KMS-11 (cell line): ENCODE results near the gene DBT.
"Not testable (repeated sequence)": the region's sequence is repeated elsewhere in the genome, so short reads cannot be mapped to it uniquely, and the experiment has no call there.

Experiments used
- H2AFZ ChIP-seq: fragments of 200-600 bp; sonication (generic); 2 replicates; pipeline ENCODE4 v1.6.1; 2016; ENCODE audit warnings: antibody characterized with exemption, mixed run types, low read depth
- H3K27ac ChIP-seq: fragments of 200-600 bp; sonication (generic); 2 replicates; pipeline ENCODE4 v1.6.1; 2016; ENCODE audit warnings: mild to moderate bottlenecking, mixed run types
- H3K27me3 ChIP-seq: fragments of 200-600 bp; sonication (generic); 2 replicates; pipeline ENCODE4 v1.6.1; 2017; ENCODE audit warnings: mild to moderate bottlenecking, low read depth, mixed run types, moderate library complexity; ENCODE audit not compliant: insufficient read depth
- H3K36me3 ChIP-seq: fragments of 200-600 bp; sonication (generic); 2 replicates; pipeline ENCODE4 v1.6.1; 2017; ENCODE audit warnings: mild to moderate bottlenecking, mixed run types; ENCODE audit not compliant: insufficient read depth
- H3K4me1 ChIP-seq: fragments of 200-600 bp; sonication (generic); 2 replicates; pipeline ENCODE4 v1.6.1; 2016; ENCODE audit warnings: mild to moderate bottlenecking, low read depth, mixed run types; ENCODE audit not compliant: poor library complexity, severe bottlenecking
- H3K4me2 ChIP-seq: fragments of 200-600 bp; sonication (generic); 2 replicates; pipeline ENCODE4 v1.7.0; 2016; ENCODE audit warnings: mild to moderate bottlenecking, mixed run types
- H3K4me3 ChIP-seq: fragments of 200-600 bp; sonication (generic); IDR thresholded peaks from 2 replicates; pipeline ENCODE4 v1.6.1; 2017; ENCODE audit warnings: low read depth, low read length, mixed read lengths; ENCODE audit not compliant: insufficient read depth
- H3K79me2 ChIP-seq: fragments of 200-600 bp; sonication (generic); 2 replicates; pipeline ENCODE4 v1.6.1; 2016; ENCODE audit warnings: low read depth, mixed run types; ENCODE audit not compliant: insufficient read depth
- H3K9ac ChIP-seq: fragments of 200-600 bp; sonication (generic); 2 replicates; pipeline ENCODE4 v1.6.1; 2016; ENCODE audit warnings: mild to moderate bottlenecking, mixed run types
- H4K20me1 ChIP-seq: fragments of 200-600 bp; sonication (generic); 2 replicates; pipeline ENCODE4 v1.6.1; 2016; ENCODE audit warnings: mild to moderate bottlenecking, mixed run types; ENCODE audit not compliant: insufficient read depth
- CTCF ChIP-seq: fragments of 200-600 bp; sonication (generic); conservative IDR thresholded peaks from 2 replicates; pipeline ENCODE4 v1.6.1; 2017; ENCODE audit warnings: low read depth, mild to moderate bottlenecking, antibody characterized with exemption, low read length, moderate library complexity, mixed read lengths

The DBT gene

GRCh38 chr1:100234432-100234831, 15.2 kb downstream of the DBT start:
- Histone ChIP-seq H3K27me3 (no peaks in the 10 kb centered on the region), H3K4me1 (no peaks in the 10 kb centered on the region), H3K4me3 (no peak overlapping the region), H3K9ac (no peak overlapping the region), H3K27ac (no peak overlapping the region), H3K79me2 (no peaks in the 10 kb centered on the region), H4K20me1 (no peaks in the 10 kb centered on the region), H2AFZ (no peak overlapping the region), H3K4me2 (no peak overlapping the region), H3K36me3 (no peaks in the 10 kb centered on the region)
- no peak for TF ChIP-seq CTCF

- H3K36me3 ChIP-seq, H4K20me1 ChIP-seq: not testable (repeated sequence)
Observed at GRCh38 chr1:100233566-100233965, 16.1 kb downstream of the DBT start.

DNA sequence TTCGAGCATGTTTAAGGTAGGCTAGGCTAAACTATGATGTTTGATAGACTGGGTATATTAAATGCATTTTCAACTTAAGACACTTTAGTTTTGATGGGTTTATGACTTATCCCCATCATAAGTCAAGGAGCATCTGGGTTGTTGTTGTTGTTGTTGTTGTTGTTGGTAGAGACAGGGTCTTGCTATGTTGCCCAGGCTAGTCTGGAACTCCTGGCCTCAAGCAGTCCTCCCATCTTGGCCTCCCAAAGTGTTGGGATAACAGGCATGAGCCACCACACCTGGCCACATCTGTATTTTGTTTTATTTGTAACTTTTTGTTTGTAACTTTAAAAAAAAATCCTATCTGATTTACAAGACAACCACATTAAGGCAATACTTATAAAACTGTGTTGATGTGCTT, 17.5 kb downstream of the DBT start:
- H3K36me3 ChIP-seq: no peaks in the 10 kb centered on the region
- H2AFZ ChIP-seq: no peak overlapping the region
- H3K4me2 ChIP-seq: no peak overlapping the region
- H3K9ac ChIP-seq: no peak overlapping the region
- H3K79me2 ChIP-seq: no peaks in the 10 kb centered on the region
- TF ChIP-seq CTCF: no peak
- no peaks in the 10 kb centered on the region for H4K20me1 ChIP-seq
- H3K4me3 ChIP-seq: no peak overlapping the region
- no peaks in the 10 kb centered on the region for H3K4me1 ChIP-seq
- H3K27ac ChIP-seq: no peak overlapping the region
- H3K27me3 ChIP-seq: no peaks in the 10 kb centered on the region

More at GRCh38 chr1:100233566-100233965, 16.1 kb downstream of the DBT start:
- H3K79me2 ChIP-seq, H3K27me3 ChIP-seq, H3K9ac ChIP-seq, H3K4me2 ChIP-seq, H2AFZ ChIP-seq, H3K4me3 ChIP-seq, H3K4me1 ChIP-seq, H3K27ac ChIP-seq: not testable (repeated sequence)

DNA sequence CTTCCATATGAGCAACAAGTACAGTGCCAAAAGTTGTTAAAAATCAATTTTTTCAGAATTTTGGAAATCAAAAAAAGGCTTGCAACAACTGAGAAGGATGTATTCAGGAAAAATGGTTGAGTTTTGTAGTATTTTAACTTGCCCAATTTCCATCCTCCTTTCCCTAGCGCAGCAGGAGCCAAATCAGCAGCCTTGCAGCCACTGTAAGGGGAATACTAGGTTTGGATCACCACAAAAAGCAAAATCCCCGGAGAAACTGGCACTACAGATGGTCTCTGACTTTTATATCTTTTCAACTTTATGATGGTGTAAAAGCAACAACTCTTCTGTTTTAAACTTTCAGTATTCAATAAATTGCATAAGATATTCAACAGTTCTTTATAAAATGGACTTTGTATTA, 17.9 kb downstream of the DBT start:
- H3K79me2 ChIP-seq: no peaks in the 10 kb centered on the region
- H3K27me3 ChIP-seq: no peaks in the 10 kb centered on the region
- H4K20me1 ChIP-seq: no peaks in the 10 kb centered on the region
- no peak overlapping the region for H2AFZ ChIP-seq
- H3K4me1 ChIP-seq: no peaks in the 10 kb centered on the region
- H3K4me2 ChIP-seq: no peak overlapping the region
- no peak overlapping the region for H3K27ac ChIP-seq
- no peak for TF ChIP-seq CTCF
- H3K9ac ChIP-seq: no peak overlapping the region
- no peak overlapping the region for H3K4me3 ChIP-seq
- no peaks in the 10 kb centered on the region for H3K36me3 ChIP-seq

DNA sequence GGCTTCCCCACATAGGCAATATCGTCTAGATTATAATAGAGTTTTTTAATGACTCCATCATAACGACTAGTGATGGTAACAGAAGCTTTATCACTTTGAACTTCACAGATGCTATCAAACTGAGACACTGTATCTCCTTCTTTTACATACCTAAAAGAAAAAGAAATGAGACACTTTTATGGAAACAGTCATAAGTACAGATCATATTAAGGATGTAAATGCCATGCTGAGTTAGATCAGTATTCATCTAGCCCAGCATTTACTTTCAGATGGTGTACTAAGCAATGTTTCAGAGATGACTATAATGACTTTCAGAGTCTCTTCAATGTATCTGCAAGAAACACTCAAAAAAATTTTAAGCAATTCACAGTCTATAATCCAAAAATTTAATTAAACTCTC, 18.9 kb downstream of the DBT start:
- H2AFZ ChIP-seq: no peak overlapping the region
- H3K27me3 ChIP-seq: no peaks in the 10 kb centered on the region
- TF ChIP-seq CTCF: no peak
- H3K27ac ChIP-seq: no peak overlapping the region
- no peaks in the 10 kb centered on the region for H3K36me3 ChIP-seq
- no peaks in the 10 kb centered on the region for H3K79me2 ChIP-seq
- H3K4me1 ChIP-seq: no peaks in the 10 kb centered on the region
- H3K9ac ChIP-seq: no peak overlapping the region
- H4K20me1 ChIP-seq: no peaks in the 10 kb centered on the region
- no peak overlapping the region for H3K4me3 ChIP-seq
- no peak overlapping the region for H3K4me2 ChIP-seq
